Trophoblast cell (in vitro differentiated cells and primary cell): ENCODE data around the gene DCC.

Experiments
- DNase-seq, 2 donors: peaks; one replicate each; pipeline ENCODE4 v3.0.0-alpha.2; 2016
- H2AFZ ChIP-seq: 2 replicates; pipeline ENCODE4 v1.6.1; 2013; ENCODE audit warnings: low read length, moderate library complexity, mild to moderate bottlenecking; ENCODE audit not compliant: insufficient read depth, poor library complexity
- H2AK5ac ChIP-seq: 2 replicates; pipeline ENCODE4 v1.6.1; 2013; ENCODE audit warnings: mild to moderate bottlenecking, low read length
- H2BK120ac ChIP-seq: 2 replicates; pipeline ENCODE4 v1.6.1; 2013; ENCODE audit warnings: low read length, mild to moderate bottlenecking, moderate library complexity; ENCODE audit not compliant: insufficient read depth, poor library complexity
- H2BK12ac ChIP-seq: 2 replicates; pipeline ENCODE4 v1.6.1; 2013; ENCODE audit warnings: mild to moderate bottlenecking, low read length, moderate library complexity
- H2BK5ac ChIP-seq: 2 replicates; pipeline ENCODE4 v1.6.1; 2013; ENCODE audit warnings: low read length, low read depth, moderate library complexity, mild to moderate bottlenecking; ENCODE audit not compliant: poor library complexity
- H3K14ac ChIP-seq: 2 replicates; pipeline ENCODE4 v1.6.1; 2013; ENCODE audit warnings: mild to moderate bottlenecking, low read length
- H3K18ac ChIP-seq: 2 replicates; pipeline ENCODE4 v1.6.1; 2013; ENCODE audit warnings: mild to moderate bottlenecking, low read length
- H3K23ac ChIP-seq: 2 replicates; pipeline ENCODE4 v1.6.1; 2013; ENCODE audit warnings: low read length
- H3K27ac ChIP-seq: 2 replicates; pipeline ENCODE4 v1.5.1; 2013; ENCODE audit warnings: low read depth, mild to moderate bottlenecking, inconsistent platforms, low read length, moderate library complexity
- H3K27me3 ChIP-seq: 2 replicates; pipeline ENCODE4 v1.6.1; 2013; ENCODE audit warnings: inconsistent platforms, mild to moderate bottlenecking, low read length, moderate library complexity; ENCODE audit not compliant: insufficient read depth
- H3K36me3 ChIP-seq, 2 experiments: 1 replicate in 1 of 2; 2 replicates in 1 of 2; pipeline ENCODE4 v1.6.1; 2013; ENCODE audit warnings: low read length in 2 of 2, mild to moderate bottlenecking in 2 of 2, moderate library complexity in 1 of 2; ENCODE audit not compliant: insufficient read depth in 2 of 2, control insufficient read depth in 1 of 2
- H3K4ac ChIP-seq: 2 replicates; pipeline ENCODE4 v1.6.1; 2013; ENCODE audit warnings: low read depth, mild to moderate bottlenecking, low read length, moderate library complexity
- H3K4me1 ChIP-seq, 2 experiments: 1 replicate in 1 of 2; 2 replicates in 1 of 2; pipeline ENCODE4 v1.6.1; 2013; ENCODE audit warnings: low read length in 2 of 2, mild to moderate bottlenecking in 2 of 2, moderate library complexity in 1 of 2; ENCODE audit not compliant: insufficient read depth in 2 of 2, control insufficient read depth in 1 of 2
- H3K4me2 ChIP-seq: 2 replicates; pipeline ENCODE4 v1.6.1; 2013; ENCODE audit warnings: inconsistent platforms, mild to moderate bottlenecking, low read length, moderate library complexity
- H3K4me3 ChIP-seq: 2 replicates; pipeline ENCODE4 v1.5.1; 2013; ENCODE audit warnings: mild to moderate bottlenecking, low read depth, low read length, inconsistent platforms
- H3K79me1 ChIP-seq: one replicate; pipeline ENCODE4 v1.6.1; 2013; ENCODE audit warnings: low read length
- H3K79me2 ChIP-seq: 2 replicates; pipeline ENCODE4 v1.6.1; 2013; ENCODE audit warnings: low read length, mild to moderate bottlenecking; ENCODE audit not compliant: control insufficient read depth, insufficient read depth, poor library complexity
- H3K9ac ChIP-seq: 2 replicates; pipeline ENCODE4 v1.6.1; 2013; ENCODE audit warnings: mild to moderate bottlenecking, low read length
- H3K9me3 ChIP-seq: 2 replicates; pipeline ENCODE4 v1.6.1; 2013; ENCODE audit warnings: low read depth, mild to moderate bottlenecking, control low read depth, inconsistent platforms, low read length; ENCODE audit not compliant: insufficient read depth
- H4K12ac ChIP-seq: 2 replicates; pipeline ENCODE4 v1.6.1; 2013; ENCODE audit warnings: low read depth, mild to moderate bottlenecking, low read length, moderate library complexity
- H4K8ac ChIP-seq: 2 replicates; pipeline ENCODE4 v1.6.1; 2013; ENCODE audit warnings: low read depth, mild to moderate bottlenecking, low read length, moderate library complexity
- H4K91ac ChIP-seq: one replicate; pipeline ENCODE4 v1.6.1; 2013; ENCODE audit warnings: low read depth, mild to moderate bottlenecking, low read length, moderate library complexity
- WGBS: extraction: QIAGEN DNeasy Blood & Tissue Kit; methylation state at CpG from one replicate; pipeline ENCODE4 v1.1.7; 2013; ENCODE audit warnings: missing lambda C conversion rate; ENCODE audit not compliant: insufficient read length, insufficient coverage; ENCODE audit errors: extremely low coverage; 5-methylcytosine and 5-hydroxymethylcytosine counted together

The DCC gene

GRCh38 chr18:52991246-52991645 lies 651.2 kb downstream of the DCC start:
- Histone ChIP-seq H3K4me2 (no peak overlapping the region), H3K4ac (no peak overlapping the region), H3K27ac (no peak overlapping the region), H2AFZ (no peak overlapping the region), H4K8ac (no peak overlapping the region), H2BK5ac (no peak overlapping the region), H3K79me2 (no peaks in the 10 kb centered on the region), H3K27me3 (no peaks in the 10 kb centered on the region), H3K36me3 (no peaks in the 10 kb centered on the region), H3K14ac (no peak overlapping the region), H2BK12ac (no peak overlapping the region), H3K4me1 (no peaks in the 10 kb centered on the region), H2BK120ac (no peak overlapping the region), H3K79me1 (no peaks in the 10 kb centered on the region), H2AK5ac (no peak overlapping the region), H3K9me3 (no peaks in the 10 kb centered on the region), H4K91ac (no peak overlapping the region), H3K23ac (no peak overlapping the region), H3K9ac (no peak overlapping the region), H3K4me3 (no peak overlapping the region), H4K12ac (no peak overlapping the region), H3K18ac (no peak overlapping the region)
- WGBS = no CpG with 5 or more reads among the region's 1 CpG
- no peak for DNase-seq

GRCh38 chr18:52992041-52992440 lies 652.0 kb downstream of the DCC start:
- Histone ChIP-seq H3K4ac (no peak overlapping the region), H3K4me1 (no peaks in the 10 kb centered on the region), H3K9ac (no peak overlapping the region), H3K4me2 (no peak overlapping the region), H3K79me2 (no peaks in the 10 kb centered on the region), H3K14ac (no peak overlapping the region), H3K27me3 (no peaks in the 10 kb centered on the region), H4K8ac (no peak overlapping the region), H2AFZ (no peak overlapping the region), H2AK5ac (no peak overlapping the region), H3K27ac (no peak overlapping the region), H2BK5ac (no peak overlapping the region), H4K12ac (no peak overlapping the region), H3K23ac (no peak overlapping the region), H3K9me3 (no peaks in the 10 kb centered on the region), H3K4me3 (no peak overlapping the region), H4K91ac (no peak overlapping the region), H3K36me3 (no peaks in the 10 kb centered on the region), H2BK12ac (no peak overlapping the region), H3K79me1 (no peaks in the 10 kb centered on the region), H3K18ac (no peak overlapping the region), H2BK120ac (no peak overlapping the region)
- no CpG with 5 or more reads among the region's 6 CpGs for WGBS
- peak in 1 of 2 donors; percentile 18 for DNase-seq

GRCh38 chr18:52995875-52996274 lies 655.9 kb downstream of the DCC start:
- no peak overlapping the region for H3K18ac ChIP-seq
- H2BK12ac ChIP-seq = no peak overlapping the region
- H3K14ac ChIP-seq = no peak overlapping the region
- no peak overlapping the region for H3K23ac ChIP-seq
- H2AFZ ChIP-seq = no peak overlapping the region
- no peak overlapping the region for H4K8ac ChIP-seq
- no peak overlapping the region for H3K4me3 ChIP-seq
- H3K4me2 ChIP-seq = no peak overlapping the region
- H2AK5ac ChIP-seq = no peak overlapping the region
- H3K9ac ChIP-seq = no peak overlapping the region
- H3K27me3 ChIP-seq = no peaks in the 10 kb centered on the region
- H3K4me1 ChIP-seq = no peaks in the 10 kb centered on the region
- no peak overlapping the region for H3K4ac ChIP-seq
- no peaks in the 10 kb centered on the region for H3K36me3 ChIP-seq
- WGBS = no CpG with 5 or more reads among the region's 4 CpGs
- no peak overlapping the region for H2BK5ac ChIP-seq
- no peak for DNase-seq
- no peaks in the 10 kb centered on the region for H3K79me2 ChIP-seq
- no peaks in the 10 kb centered on the region for H3K79me1 ChIP-seq
- H4K91ac ChIP-seq = no peak overlapping the region
- H3K9me3 ChIP-seq = no peaks in the 10 kb centered on the region
- no peak overlapping the region for H3K27ac ChIP-seq
- H4K12ac ChIP-seq = no peak overlapping the region
- no peak overlapping the region for H2BK120ac ChIP-seq

GRCh38 chr18:52999633-53000032 lies 659.6 kb downstream of the DCC start:
- no peak overlapping the region for H3K9ac ChIP-seq
- no peaks in the 10 kb centered on the region for H3K9me3 ChIP-seq
- no peak overlapping the region for H3K4me3 ChIP-seq
- H2BK12ac ChIP-seq = no peak overlapping the region
- H3K4me2 ChIP-seq = no peak overlapping the region
- no peak overlapping the region for H3K27ac ChIP-seq
- H3K27me3 ChIP-seq = no peaks in the 10 kb centered on the region
- H3K79me1 ChIP-seq = no peaks in the 10 kb centered on the region
- H4K91ac ChIP-seq = no peak overlapping the region
- no peak overlapping the region for H2AK5ac ChIP-seq
- no peak overlapping the region for H4K12ac ChIP-seq
- no peaks in the 10 kb centered on the region for H3K4me1 ChIP-seq
- H3K23ac ChIP-seq = no peak overlapping the region
- no peak overlapping the region for H3K18ac ChIP-seq
- no peak overlapping the region for H3K14ac ChIP-seq
- no peak overlapping the region for H2AFZ ChIP-seq
- H4K8ac ChIP-seq = no peak overlapping the region
- no CpG with 5 or more reads among the region's 2 CpGs for WGBS
- no peak overlapping the region for H2BK5ac ChIP-seq
- no peak overlapping the region for H3K4ac ChIP-seq
- H2BK120ac ChIP-seq = no peak overlapping the region
- no peaks in the 10 kb centered on the region for H3K79me2 ChIP-seq
- no peak for DNase-seq
- H3K36me3 ChIP-seq = no peaks in the 10 kb centered on the region
